Ishikawa (cell line): ENCODE results near the gene MAGEC3.

Experiments
- CEBPB ChIP-seq: IDR thresholded peaks from 2 replicates; pipeline ENCODE4 v1.6.1; 2012
- CREB1 ChIP-seq: IDR thresholded peaks from 2 replicates; pipeline ENCODE4 v1.6.1; 2012; ENCODE audit warnings: low read depth
- EGR1 ChIP-seq: IDR thresholded peaks from 2 replicates; pipeline ENCODE4 v1.6.1; 2012
- EP300 ChIP-seq: IDR thresholded peaks from 2 replicates; pipeline ENCODE4 v1.6.1; 2012; ENCODE audit warnings: borderline replicate concordance
- FOXM1 ChIP-seq: IDR thresholded peaks from 2 replicates; pipeline ENCODE4 v1.6.1; 2012; ENCODE audit warnings: low read depth, borderline replicate concordance
- MAX ChIP-seq: IDR thresholded peaks from 2 replicates; pipeline ENCODE4 v1.6.1; 2012
- NFIC ChIP-seq: IDR thresholded peaks from 2 replicates; pipeline ENCODE4 v1.6.1; 2012
- RAD21 ChIP-seq: IDR thresholded peaks from 2 replicates; pipeline ENCODE4 v1.6.1; 2012; ENCODE audit warnings: low read depth
- REST ChIP-seq: IDR thresholded peaks from 2 replicates; pipeline ENCODE4 v1.6.1; 2012; ENCODE audit warnings: low read depth, mild to moderate bottlenecking
- TAF1 ChIP-seq: IDR thresholded peaks from 2 replicates; pipeline ENCODE4 v1.6.1; 2012; ENCODE audit warnings: low read depth, mild to moderate bottlenecking
- TCF12 ChIP-seq: IDR thresholded peaks from 2 replicates; pipeline ENCODE4 v1.6.1; 2012; ENCODE audit warnings: low read depth
- TEAD4 ChIP-seq: IDR thresholded peaks from 2 replicates; pipeline ENCODE4 v1.6.1; 2012
- USF1 ChIP-seq: IDR thresholded peaks from 2 replicates; pipeline ENCODE4 v1.6.1; 2012
- YY1 ChIP-seq: IDR thresholded peaks from 2 replicates; pipeline ENCODE4 v1.6.1; 2012; ENCODE audit warnings: low read depth
- ZBTB7A ChIP-seq: IDR thresholded peaks from 2 replicates; pipeline ENCODE4 v1.6.1; 2012; ENCODE audit warnings: low read depth

The MAGEC3 gene

GRCh38 chrX:141936080-141936479 is 98.0 kb downstream of the MAGEC3 start:
- TF ChIP-seq RAD21 (peak; percentile 4; the same call in 1 of the 2 replicates), TEAD4 (no peak), REST (no peak), EP300 (no peak)

GRCh38 chrX:141941234-141941633 is 103.1 kb downstream of the MAGEC3 start:
- TF ChIP-seq REST (no peak), TAF1 (no peak)

- no peak for TF ChIP-seq TEAD4
- no peak for TF ChIP-seq RAD21
These were observed 107.3 kb downstream of the MAGEC3 start for GRCh38 chrX:141945426-141945825.

- TF ChIP-seq MAX (no peak), USF1 (no peak), EGR1 (no peak), TAF1 (no peak), TCF12 (no peak), RAD21 (no peak), ZBTB7A (no peak), EP300 (no peak), CEBPB (no peak), REST (no peak), NFIC (no peak), CREB1 (no peak), FOXM1 (no peak), TEAD4 (no peak), YY1 (no peak)
These were observed 109.2 kb downstream of the MAGEC3 start for GRCh38 chrX:141947350-141947749.
